Fibroblast of villous mesenchyme (primary cell): Measurements from ENCODE around the gene SLC26A1. TPM values are rescaled to one million over a fixed set of nuclear protein-coding genes. Genes with fewer than 3 reads are reported as not detected.

Experiments
- DNase-seq: peaks from one replicate; pipeline ENCODE4 v3.0.0-alpha.2; 2010; ENCODE audit warnings: low read depth
- H3K4me3 ChIP-seq: 2 replicates; pipeline ENCODE4 v1.5.1; 2011; ENCODE audit warnings: low read depth, mild to moderate bottlenecking, low read length
- total RNA-seq: library from RNA; depleted of rRNA; stranded (reverse); fragments of >200 nt; gene quantifications from 2 replicates; pipeline ENCODE4 v1.2.3, GENCODE V29; 2012
- TF ChIP-seq, protein P1 (sequence below): IDR thresholded peaks from 2 replicates; pipeline ENCODE4 v1.5.1; 2012; ENCODE audit warnings: low read depth, mild to moderate bottlenecking, low read length; ENCODE audit not compliant: insufficient read depth

Gene SLC26A1
- total RNA-seq, 1 donor = under 0.01 TPM

DNA sequence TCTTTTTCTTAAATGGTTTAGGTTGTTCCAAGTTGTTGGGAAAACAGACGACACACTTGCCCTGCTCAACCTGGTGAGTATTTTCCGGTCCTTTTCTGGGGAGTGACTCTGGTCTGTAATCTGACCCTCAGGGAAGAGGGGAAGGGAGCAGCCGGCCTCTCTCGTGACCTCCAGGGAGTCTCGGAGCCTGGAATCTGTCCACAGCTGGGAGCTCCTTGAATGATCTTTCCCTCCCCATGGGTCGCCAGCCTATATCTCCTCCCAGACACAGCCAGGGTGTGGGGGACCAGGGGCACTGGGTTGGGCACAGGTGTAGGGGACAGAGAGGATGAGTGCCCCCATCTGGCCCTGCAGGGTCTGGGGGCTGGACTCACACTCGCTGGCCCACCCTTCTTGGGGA, 42.0 kb downstream of the SLC26A1 start:
- H3K4me3 ChIP-seq = no peak overlapping the region
- TF ChIP-seq, protein P1, sequence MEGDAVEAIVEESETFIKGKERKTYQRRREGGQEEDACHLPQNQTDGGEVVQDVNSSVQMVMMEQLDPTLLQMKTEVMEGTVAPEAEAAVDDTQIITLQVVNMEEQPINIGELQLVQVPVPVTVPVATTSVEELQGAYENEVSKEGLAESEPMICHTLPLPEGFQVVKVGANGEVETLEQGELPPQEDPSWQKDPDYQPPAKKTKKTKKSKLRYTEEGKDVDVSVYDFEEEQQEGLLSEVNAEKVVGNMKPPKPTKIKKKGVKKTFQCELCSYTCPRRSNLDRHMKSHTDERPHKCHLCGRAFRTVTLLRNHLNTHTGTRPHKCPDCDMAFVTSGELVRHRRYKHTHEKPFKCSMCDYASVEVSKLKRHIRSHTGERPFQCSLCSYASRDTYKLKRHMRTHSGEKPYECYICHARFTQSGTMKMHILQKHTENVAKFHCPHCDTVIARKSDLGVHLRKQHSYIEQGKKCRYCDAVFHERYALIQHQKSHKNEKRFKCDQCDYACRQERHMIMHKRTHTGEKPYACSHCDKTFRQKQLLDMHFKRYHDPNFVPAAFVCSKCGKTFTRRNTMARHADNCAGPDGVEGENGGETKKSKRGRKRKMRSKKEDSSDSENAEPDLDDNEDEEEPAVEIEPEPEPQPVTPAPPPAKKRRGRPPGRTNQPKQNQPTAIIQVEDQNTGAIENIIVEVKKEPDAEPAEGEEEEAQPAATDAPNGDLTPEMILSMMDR = no peak
- no peak for DNase-seq

DNA sequence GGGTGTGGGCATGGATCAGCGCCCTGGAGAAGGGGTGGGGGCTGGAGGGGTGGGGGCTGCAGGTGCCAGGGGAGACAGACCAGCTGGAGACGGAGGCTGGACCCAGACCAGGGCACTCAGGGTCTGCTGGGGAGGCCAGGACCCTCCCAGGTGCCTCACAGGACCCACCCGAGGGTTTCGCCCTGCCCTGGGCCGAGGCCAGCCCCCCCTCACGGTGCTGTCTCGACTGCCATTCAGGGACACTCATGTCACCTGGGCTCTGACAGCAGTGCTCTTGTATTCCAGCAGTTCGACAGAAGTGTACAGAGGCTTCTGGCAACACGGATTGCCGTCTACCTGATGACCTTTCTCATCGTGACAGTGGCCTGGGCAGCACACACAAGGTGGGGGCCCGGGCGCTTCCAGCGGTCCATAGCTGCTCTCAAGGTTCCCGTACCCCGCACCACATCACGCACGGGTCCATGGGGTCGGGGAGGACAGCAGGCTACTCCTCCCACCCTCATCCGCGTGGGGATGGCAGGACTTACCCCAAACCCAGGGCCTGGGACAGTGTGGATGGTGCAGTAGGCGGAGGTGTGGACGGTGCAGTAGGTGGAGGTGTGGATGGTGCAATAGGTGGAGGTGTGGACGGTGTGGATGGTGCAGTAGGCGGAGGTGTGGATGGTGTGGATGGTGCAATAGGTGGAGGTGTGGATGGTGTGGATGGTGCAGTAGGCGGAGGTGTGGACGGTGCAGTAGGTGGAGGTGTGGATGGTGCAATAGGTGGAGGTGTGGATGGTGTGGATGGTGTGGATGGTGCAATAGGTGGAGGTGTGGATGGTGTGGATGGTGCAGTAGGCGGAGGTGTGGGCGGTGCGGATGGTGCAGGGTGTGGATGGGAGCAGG, 42.8 kb downstream of the SLC26A1 start:
- DNase-seq = no peak
- no peak overlapping the region for H3K4me3 ChIP-seq
- TF ChIP-seq, protein P1 = no peak

DNA sequence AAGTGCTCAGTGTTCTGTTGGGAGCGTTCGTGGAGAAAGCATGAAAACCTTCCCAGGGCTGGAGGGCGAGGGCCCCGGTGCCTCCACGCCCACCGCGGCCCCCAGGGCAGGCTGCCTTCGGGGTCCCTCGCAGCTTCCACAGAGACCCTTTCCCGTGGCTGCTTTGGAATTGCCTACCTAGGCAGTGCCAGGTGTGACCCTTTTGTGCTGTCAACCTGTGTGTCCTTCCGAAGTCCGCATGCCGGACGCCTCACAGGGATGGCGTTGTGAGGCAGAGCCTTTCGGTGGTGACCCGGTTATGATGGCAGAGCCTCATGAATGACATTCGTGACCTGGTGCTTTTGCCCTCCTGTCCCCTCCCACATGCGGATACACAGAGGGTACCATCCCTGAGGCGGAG, 43.5 kb downstream of the SLC26A1 start:
- H3K4me3 ChIP-seq = no peak overlapping the region
- TF ChIP-seq, protein P1 = no peak
- DNase-seq = no peak

DNA sequence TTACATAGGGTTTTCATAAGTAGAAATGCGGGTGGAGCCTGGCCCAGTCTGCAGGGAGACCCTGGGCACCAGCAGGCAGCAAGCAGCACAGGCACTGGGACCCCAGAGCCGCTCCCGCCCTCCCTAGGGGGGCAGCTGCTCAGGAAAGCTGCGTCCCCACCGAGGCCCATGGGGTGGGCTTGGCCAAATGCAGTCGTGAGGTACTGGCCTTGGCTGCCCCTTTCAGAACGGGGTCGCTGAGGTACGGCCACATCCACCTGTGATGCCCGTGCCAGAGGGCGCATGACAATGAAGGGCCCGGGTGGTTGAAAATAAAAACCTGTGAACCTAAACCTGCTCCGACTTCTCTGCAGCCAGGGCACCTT, 44.3 kb downstream of the SLC26A1 start:
- H3K4me3 ChIP-seq = no peak overlapping the region
- no peak for DNase-seq
- TF ChIP-seq, protein P1 = no peak

DNA sequence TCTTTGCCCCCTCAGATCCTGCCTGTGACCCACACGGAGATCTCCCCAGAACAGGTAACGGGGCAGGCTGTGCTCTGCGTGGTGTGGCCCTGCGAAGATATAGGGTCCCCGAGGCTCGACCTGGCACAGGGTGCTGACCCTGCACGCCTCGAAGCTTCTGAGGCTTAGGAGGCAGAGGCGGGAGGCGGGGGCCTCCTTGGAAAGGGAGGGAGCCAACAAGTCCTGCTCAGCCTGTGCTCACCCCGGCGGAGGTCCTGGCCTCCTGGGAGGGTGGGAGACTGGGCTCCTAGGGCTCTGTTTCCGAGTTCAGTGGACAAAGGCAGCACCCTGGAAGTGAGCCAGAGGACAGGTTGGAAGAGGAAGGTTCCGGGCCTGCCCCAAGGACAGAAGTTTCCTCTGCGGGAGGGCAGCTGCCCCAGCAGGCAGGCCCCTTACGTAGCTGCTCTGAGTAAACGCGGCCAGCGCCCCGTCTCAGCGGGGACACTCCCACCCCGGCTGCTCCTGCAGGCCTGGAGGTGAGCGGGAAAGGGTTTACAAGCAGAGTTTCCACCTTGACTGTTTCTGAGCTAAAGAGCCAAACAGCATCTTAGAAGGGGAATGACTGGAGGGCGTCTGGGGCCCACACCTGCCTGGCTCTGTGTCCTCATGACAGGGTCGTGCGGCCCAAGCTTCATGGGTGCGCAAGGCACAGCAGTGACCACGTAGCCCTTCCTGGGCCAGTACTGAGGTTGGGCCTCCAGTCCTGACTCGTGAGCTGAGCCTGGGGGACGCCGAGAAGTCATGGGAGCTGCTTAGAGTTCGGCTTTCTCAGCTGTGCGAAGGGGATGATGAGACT, 44.9 kb downstream of the SLC26A1 start:
- no peak for DNase-seq
- TF ChIP-seq, protein P1 = no peak
- H3K4me3 ChIP-seq = no peak overlapping the region

DNA sequence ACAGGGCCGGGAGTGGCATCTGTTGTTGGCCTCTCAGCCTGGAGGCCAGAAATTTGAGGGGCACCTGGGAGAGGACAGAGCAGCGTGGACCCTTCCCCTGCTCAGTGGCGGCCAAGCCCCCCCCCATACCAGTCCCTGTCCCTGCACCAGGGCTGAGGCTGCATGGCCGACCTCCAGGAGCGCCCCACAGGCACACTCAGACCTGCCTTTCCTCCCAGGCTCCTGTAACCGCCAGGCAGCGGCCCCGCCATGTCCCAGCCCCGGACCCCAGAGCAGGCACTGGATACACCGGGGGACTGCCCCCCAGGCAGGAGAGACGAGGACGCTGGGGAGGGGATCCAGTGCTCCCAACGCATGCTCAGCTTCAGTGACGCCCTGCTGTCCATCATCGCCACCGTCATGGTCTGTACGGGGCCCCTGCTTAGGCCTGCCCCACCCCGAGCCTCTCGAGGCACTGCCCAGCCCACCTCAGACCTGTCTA, 45.7 kb downstream of the SLC26A1 start:
- TF ChIP-seq, protein P1 = no peak

More for the DNA sequence above, 45.7 kb downstream of the SLC26A1 start:
- no peak overlapping the region for H3K4me3 ChIP-seq
- no peak for DNase-seq
